ENCODE data around the gene ENPP1. TPM values are rescaled to one million over a fixed set of nuclear protein-coding genes. Genes with fewer than 3 reads are reported as not detected.

Gene ENPP1
- total and polyA plus RNA-seq, 2 of the 4 experiments (the other 2 are of a cell fraction) = 10.9 to 38.9 TPM

GRCh38 chr6:131898718-131899117 is 90.9 kb downstream of the ENPP1 start:
- dilution Hi-C loops (cut with HindIII; ENCODE audit: low sequenced_read_pairs, unreplicated experiment) (no loop called here), in situ Hi-C loops (cut with MboI; ENCODE audit: low sequenced_read_pairs) (no loop called here), intact Hi-C loops (cut with micrococcal nuclease) (no loop called here)
- Histone ChIP-seq H3K4me3 (ENCODE audit: insufficient read depth, low read depth, low read length) (no peak overlapping the region), H3K14ac (replicated peaks; ENCODE audit: low read depth, low read length) (no peak overlapping the region), H2BK15ac (ENCODE audit: low read depth, low read length) (no peak overlapping the region), H3K4ac (ENCODE audit: low read depth, low read length) (no peak overlapping the region), H2AK9ac (replicated peaks; ENCODE audit: low read depth, low read length, poor library complexity) (no peak overlapping the region), H3K9ac (ENCODE audit: low read depth, low read length) (no peak overlapping the region), H3K18ac (ENCODE audit: low read depth, low read length) (no peak overlapping the region), H4K8ac (ENCODE audit: low read depth in 2 of 2, low read length in 2 of 2) (no peak overlapping the region), H2AK5ac (ENCODE audit: low read depth, low read length) (no peak overlapping the region), H2BK5ac (ENCODE audit: low read depth, low read length, poor library complexity, severe bottlenecking) (no peak overlapping the region), H2AFZ (replicated peaks; ENCODE audit: low read length, poor library complexity) (no peak overlapping the region), H3K27ac (ENCODE audit: insufficient read depth, low read length) (no peak overlapping the region), H3K56ac (ENCODE audit: extremely low read depth, insufficient read depth, low read length) (no peak overlapping the region), H4K20me1 (ENCODE audit: insufficient read depth, low read length) (no peaks in the 10 kb centered on the region), H3K27me3 (ENCODE audit: control insufficient read depth, insufficient read depth, low read length) (no peaks in the 10 kb centered on the region; the same call in 1 of the 2 replicates), H4K5ac (ENCODE audit: low read depth, low read length) (no peak overlapping the region), H2BK120ac (ENCODE audit: low read depth, low read length) (no peak overlapping the region), H3K4me2 (ENCODE audit: low read depth, low read length) (no peak overlapping the region), H3K9me1 (ENCODE audit: insufficient read depth, low read length) (no peaks in the 10 kb centered on the region; the same call in 1 of the 2 replicates), H2BK20ac (ENCODE audit: low read depth, low read length) (no peak overlapping the region), H3K79me1 (ENCODE audit: low read depth in 1 of 2, low read length in 2 of 2) (no peaks in the 10 kb centered on the region), H3K23ac (ENCODE audit: low read depth, low read length) (no peak overlapping the region), H3K36me3 (ENCODE audit: control insufficient read depth, insufficient read depth, low read length) (no peaks in the 10 kb centered on the region), H3K9me3 (ENCODE audit: control insufficient read depth, insufficient read depth, low read length) (peaks cover 9% of the 10 kb centered on the region), H4K91ac (ENCODE audit: insufficient read depth, low read depth, low read length) (no peak overlapping the region), H3K4me1 (ENCODE audit: control insufficient read depth, insufficient read depth, low read length) (0 out of 2 replicates have a peak, but pooled peaks cover 3% of the 10 kb centered on the region)
- no peak for DNase-seq
- TF ChIP-seq RCOR1 (IDR thresholded peaks at IDR 0.05; ENCODE audit: insufficient replicate concordance, low read length) (no peak), MXI1 (IDR thresholded peaks at IDR 0.05; ENCODE audit: borderline replicate concordance, low read depth, low read length) (no peak), POLR2A (IDR thresholded peaks at IDR 0.05; ENCODE audit: low read depth, low read length) (no peak), FOS (IDR thresholded peaks at IDR 0.05; ENCODE audit: low read depth, low read length) (no peak)
- WGBS, 2 experiments (ENCODE audit: extremely low coverage in 2 of 2, insufficient read length in 1 of 2) = no CpG with 5 or more reads among the region's 1 CpG
- BruUV-seq (replicated peaks) = no TSS peak
- no peak for ATAC-seq (ENCODE audit: low read depth)
- ChIA-PET CTCF (no interaction called here), POLR2A (ENCODE audit: unreplicated experiment) (no interaction called here)

Data from IMR-90 (cell line).